Prostate gland (tissue), 2 donors: Measurements from ENCODE around the gene COL2A1. TPM values are rescaled to one million over a fixed set of nuclear protein-coding genes. Genes with fewer than 3 reads are reported as not detected.

Source experiments
- DNase-seq: peaks from one replicate; pipeline ENCODE4 v3.0.0-alpha.2; 2019; ENCODE audit warnings: low spot score
- H3K27ac ChIP-seq, 2 donors: fragments of 200-600 bp; sonication (generic); 2 replicates each; pipeline ENCODE4 v1.5.1; 2017 to 2019
- H3K27me3 ChIP-seq: fragments of 200-600 bp; sonication (generic); replicated peaks from 2 replicates; pipeline ENCODE4 v1.5.1; 2019; ENCODE audit not compliant: insufficient read depth
- H3K36me3 ChIP-seq, 2 donors: fragments of 200-600 bp; sonication (generic); 1 replicate in 1 of 2; 2 replicates in 1 of 2; pipeline versions ENCODE4 v1.5.1 to v1.8.1; 2017 to 2019
- H3K4me1 ChIP-seq: fragments of 200-600 bp; sonication (generic); replicated peaks from 2 replicates; pipeline ENCODE4 v1.5.1; 2019
- H3K4me3 ChIP-seq, 2 donors: fragments of 200-600 bp; sonication (generic); 2 replicates each; pipeline ENCODE4 v1.5.1; 2017 to 2019
- H3K9me3 ChIP-seq: fragments of 200-600 bp; sonication (generic); 2 replicates; pipeline ENCODE4 v1.5.1; 2017
- POLR2A ChIP-seq: fragments of 450-650 bp; IDR thresholded peaks from one replicate; pipeline ENCODE4 v1.6.1; 2016; ENCODE audit warnings: antibody characterized with exemption, mild to moderate bottlenecking
- POLR2AphosphoS5 ChIP-seq: sonication (generic); formaldehyde crosslinking; IDR thresholded peaks from one replicate; pipeline ENCODE4 v1.6.1; 2017; ENCODE audit warnings: antibody characterized with exemption
- WGBS: methylation state at CpG from one replicate; pipeline ENCODE4 v1.1.5; 2018; 5-methylcytosine and 5-hydroxymethylcytosine counted together
- intact Hi-C: fragments of 100-400 bp; cut with DNase I; formaldehyde crosslinking; loops from one replicate; pipeline ENCODE4 v1.14.2; 2022
- total RNA-seq, 2 donors: library from RNA; depleted of rRNA; stranded (reverse); fragments of >200 nt; gene quantifications; one replicate each; pipeline ENCODE4 v1.1.0, GENCODE V29; 2016
- TF ChIP-seq, protein P1 (sequence below), 4 experiments: fragments of 200-600 bp in 2 of 4; fragments of 450-650 bp in 2 of 4; sonication (generic) in 2 of 4; IDR thresholded peaks; 1 replicate in 3 of 4; 2 replicates in 1 of 4; pipeline ENCODE4 v1.5.1; 2016 to 2019; ENCODE audit warnings: antibody characterized with exemption in 4 of 4, mild to moderate bottlenecking in 2 of 4, moderate library complexity in 2 of 4

COL2A1 gene
- total RNA-seq, 2 donors from 2014 or later: 0.14 to 1.9 TPM

DNA sequence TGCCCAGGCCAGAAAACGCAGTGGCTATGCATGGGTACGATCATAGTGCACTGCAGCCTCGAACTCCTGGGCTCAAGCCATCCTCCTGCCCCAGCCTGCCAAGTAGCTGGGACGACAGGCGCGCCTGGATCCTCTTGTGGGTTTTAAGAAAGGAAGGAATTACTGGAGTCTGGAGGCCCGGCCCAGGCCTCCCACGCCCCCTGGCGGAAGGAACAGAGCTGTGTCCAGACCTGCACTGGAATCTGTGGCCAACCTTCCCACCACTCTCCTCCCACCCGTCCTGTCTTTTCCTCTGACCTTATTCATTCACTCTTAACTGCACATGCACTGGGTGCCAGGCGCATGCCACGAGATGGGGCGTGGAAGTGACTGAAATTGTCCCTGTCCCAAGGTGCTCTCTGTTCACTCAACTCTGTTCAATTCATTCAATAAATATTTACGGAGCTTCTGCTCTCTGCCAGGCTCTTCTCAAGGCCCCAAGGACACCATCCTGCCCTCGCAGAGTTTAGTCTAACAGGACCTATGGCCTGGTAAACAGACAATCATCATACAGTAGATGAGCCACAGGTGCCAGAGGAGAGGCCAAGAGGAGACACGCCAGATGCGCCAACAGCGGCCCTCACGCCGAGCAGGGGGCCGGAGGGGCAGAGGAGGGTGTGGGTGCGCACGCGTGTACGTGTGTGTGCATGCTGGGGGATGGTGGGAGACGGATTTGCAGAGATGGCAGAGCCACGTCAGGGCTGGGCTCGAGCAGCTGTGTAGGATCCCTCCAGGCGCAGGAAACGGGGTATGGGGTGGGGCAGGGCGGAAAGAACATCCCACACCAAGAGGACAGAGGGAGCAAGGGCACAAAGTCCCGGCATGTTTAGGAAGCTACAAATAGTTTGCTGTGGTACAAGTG is 54.6 kb downstream of the COL2A1 start:
- 58% methylated on average over 32 of the region's 32 CpGs for WGBS
- intact Hi-C loops: no loop called here
- Histone ChIP-seq H3K27me3 (no peaks in the 10 kb centered on the region), H3K9me3 (no peaks in the 10 kb centered on the region), H3K36me3 (no peaks in the 10 kb centered on the region), H3K4me3 (no peak overlapping the region), H3K27ac (no peak overlapping the region), H3K4me1 (no peaks in the 10 kb centered on the region)
- TF ChIP-seq, protein P1, sequence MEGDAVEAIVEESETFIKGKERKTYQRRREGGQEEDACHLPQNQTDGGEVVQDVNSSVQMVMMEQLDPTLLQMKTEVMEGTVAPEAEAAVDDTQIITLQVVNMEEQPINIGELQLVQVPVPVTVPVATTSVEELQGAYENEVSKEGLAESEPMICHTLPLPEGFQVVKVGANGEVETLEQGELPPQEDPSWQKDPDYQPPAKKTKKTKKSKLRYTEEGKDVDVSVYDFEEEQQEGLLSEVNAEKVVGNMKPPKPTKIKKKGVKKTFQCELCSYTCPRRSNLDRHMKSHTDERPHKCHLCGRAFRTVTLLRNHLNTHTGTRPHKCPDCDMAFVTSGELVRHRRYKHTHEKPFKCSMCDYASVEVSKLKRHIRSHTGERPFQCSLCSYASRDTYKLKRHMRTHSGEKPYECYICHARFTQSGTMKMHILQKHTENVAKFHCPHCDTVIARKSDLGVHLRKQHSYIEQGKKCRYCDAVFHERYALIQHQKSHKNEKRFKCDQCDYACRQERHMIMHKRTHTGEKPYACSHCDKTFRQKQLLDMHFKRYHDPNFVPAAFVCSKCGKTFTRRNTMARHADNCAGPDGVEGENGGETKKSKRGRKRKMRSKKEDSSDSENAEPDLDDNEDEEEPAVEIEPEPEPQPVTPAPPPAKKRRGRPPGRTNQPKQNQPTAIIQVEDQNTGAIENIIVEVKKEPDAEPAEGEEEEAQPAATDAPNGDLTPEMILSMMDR (IDR thresholded peaks at IDR 0.05): peak; percentile 35 to 87 (median 69)
- TF ChIP-seq POLR2AphosphoS5 (peak; percentile 34), POLR2A (no peak)
- DNase-seq: peak; percentile 69

DNA sequence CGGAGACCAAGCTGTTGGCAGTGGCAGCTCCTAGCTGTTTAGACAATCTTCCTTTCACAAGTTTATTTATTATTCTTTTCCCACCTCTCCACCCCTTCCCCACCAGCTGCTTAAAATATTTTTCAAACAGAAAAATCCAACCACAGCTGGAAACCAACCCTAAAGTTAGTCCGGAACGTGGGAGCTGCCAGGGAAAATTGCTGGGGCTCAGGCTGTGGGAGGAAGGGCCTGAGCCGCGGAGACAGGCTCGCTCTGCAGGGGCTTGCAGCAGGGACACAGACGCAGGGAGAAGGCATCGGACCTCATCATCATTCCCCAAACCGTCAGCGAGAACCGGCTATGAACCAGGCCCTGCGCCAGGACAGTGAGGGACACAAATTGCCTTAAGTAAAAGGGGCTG is 56.9 kb downstream of the COL2A1 start:
- H3K27ac ChIP-seq: no peak overlapping the region
- TF ChIP-seq POLR2A (no peak), POLR2AphosphoS5 (no peak)
- TF ChIP-seq, protein P1 (IDR thresholded peaks at IDR 0.05): no peak
- no peaks in the 10 kb centered on the region for H3K4me1 ChIP-seq
- no peak for DNase-seq
- H3K27me3 ChIP-seq: no peaks in the 10 kb centered on the region
- WGBS: 48% methylated on average over 12 of the region's 12 CpGs
- no peak overlapping the region for H3K4me3 ChIP-seq
- no peaks in the 10 kb centered on the region for H3K9me3 ChIP-seq
- intact Hi-C loops: no loop called here
- no peaks in the 10 kb centered on the region for H3K36me3 ChIP-seq

DNA sequence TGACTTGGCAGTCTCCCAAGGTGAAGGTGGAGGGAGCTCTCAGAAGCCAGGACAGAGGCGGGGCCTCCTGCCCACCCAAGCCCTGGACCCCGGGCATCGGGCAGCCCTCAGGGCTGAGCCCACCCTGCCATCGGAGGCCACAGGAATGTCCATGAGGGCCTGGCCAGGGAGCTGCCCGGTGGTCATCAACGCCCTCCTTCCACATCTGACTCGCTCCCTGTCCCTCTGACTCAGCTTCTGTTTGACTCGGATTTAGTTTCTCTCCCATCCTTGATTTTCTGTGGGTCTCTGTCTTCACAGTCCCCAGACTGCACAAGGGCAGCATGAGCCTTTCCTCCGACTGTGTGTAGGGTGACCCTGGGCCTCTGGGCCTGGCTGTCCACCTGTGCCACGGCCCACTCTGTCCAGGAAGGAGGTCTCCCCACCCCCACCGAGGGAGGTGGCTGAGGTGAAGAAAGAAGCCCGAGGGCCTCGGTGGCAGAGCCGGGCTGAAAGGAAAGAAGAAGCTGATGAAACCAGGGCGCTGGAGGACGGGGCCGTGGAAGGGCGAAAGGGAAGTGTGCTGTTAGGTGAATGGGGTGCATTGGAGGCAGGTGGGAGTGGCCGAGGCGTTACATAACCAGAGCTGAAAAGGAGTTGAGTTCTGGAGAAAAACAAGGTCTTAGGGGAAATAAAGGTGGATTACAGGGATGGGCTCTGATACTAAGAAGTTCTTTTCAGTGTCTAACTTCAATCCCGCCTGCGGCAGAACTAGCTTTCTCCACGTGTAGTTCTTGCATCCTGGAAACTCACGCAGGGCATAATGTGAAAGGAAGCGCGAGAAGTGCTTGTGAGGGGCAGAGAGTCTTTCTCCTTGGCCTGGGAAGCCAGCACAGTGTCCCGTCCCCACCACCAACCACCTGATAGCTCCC is 57.6 kb downstream of the COL2A1 start:
- no peak for DNase-seq
- H3K27ac ChIP-seq: no peak overlapping the region
- TF ChIP-seq, protein P1 (IDR thresholded peaks at IDR 0.05): no peak
- TF ChIP-seq POLR2A (no peak), POLR2AphosphoS5 (no peak)
- no peaks in the 10 kb centered on the region for H3K4me1 ChIP-seq
- no peaks in the 10 kb centered on the region for H3K27me3 ChIP-seq
- 79% methylated on average over 25 of the region's 27 CpGs for WGBS
- H3K36me3 ChIP-seq: no peaks in the 10 kb centered on the region
- no peaks in the 10 kb centered on the region for H3K9me3 ChIP-seq
- H3K4me3 ChIP-seq: no peak overlapping the region
- intact Hi-C loops: no loop called here

DNA sequence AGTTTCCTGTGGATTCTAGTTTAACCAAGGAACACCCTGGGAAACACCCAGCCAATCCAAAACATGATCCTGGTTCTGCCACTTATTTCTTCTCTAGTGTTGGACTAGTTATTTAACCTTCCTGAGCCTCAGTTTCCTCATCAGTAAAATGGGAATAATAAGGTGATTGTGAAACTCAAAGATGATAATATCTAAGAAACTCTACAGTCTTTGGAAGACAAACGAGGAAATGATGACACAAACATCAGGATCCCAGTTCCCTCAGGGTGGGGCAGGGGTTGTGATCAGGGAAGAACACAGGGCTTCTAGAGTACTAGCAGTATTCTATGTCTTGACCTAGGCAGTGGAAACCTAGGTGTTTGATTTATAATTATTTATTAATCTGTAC is 58.9 kb downstream of the COL2A1 start:
- Histone ChIP-seq H3K36me3 (no peaks in the 10 kb centered on the region), H3K4me1 (no peaks in the 10 kb centered on the region), H3K27me3 (no peaks in the 10 kb centered on the region), H3K9me3 (no peaks in the 10 kb centered on the region), H3K4me3 (no peak overlapping the region), H3K27ac (no peak overlapping the region)
- DNase-seq: no peak
- WGBS: 35% methylated on average over 1 of the region's 1 CpG
- TF ChIP-seq POLR2AphosphoS5 (no peak), POLR2A (no peak)
- TF ChIP-seq, protein P1 (IDR thresholded peaks at IDR 0.05): no peak
- intact Hi-C loops: no loop called here
